HG03159 (cell line): ENCODE data around the gene GRB10.

Experiments
- ATAC-seq: cut with Tn5 transposase; IDR thresholded peaks from one replicate; pipeline ENCODE4 v1.9.1; 2021; ENCODE audit warnings: mild to moderate bottlenecking, moderate library complexity; ENCODE audit not compliant: unreplicated experiment

The GRB10 gene

DNA sequence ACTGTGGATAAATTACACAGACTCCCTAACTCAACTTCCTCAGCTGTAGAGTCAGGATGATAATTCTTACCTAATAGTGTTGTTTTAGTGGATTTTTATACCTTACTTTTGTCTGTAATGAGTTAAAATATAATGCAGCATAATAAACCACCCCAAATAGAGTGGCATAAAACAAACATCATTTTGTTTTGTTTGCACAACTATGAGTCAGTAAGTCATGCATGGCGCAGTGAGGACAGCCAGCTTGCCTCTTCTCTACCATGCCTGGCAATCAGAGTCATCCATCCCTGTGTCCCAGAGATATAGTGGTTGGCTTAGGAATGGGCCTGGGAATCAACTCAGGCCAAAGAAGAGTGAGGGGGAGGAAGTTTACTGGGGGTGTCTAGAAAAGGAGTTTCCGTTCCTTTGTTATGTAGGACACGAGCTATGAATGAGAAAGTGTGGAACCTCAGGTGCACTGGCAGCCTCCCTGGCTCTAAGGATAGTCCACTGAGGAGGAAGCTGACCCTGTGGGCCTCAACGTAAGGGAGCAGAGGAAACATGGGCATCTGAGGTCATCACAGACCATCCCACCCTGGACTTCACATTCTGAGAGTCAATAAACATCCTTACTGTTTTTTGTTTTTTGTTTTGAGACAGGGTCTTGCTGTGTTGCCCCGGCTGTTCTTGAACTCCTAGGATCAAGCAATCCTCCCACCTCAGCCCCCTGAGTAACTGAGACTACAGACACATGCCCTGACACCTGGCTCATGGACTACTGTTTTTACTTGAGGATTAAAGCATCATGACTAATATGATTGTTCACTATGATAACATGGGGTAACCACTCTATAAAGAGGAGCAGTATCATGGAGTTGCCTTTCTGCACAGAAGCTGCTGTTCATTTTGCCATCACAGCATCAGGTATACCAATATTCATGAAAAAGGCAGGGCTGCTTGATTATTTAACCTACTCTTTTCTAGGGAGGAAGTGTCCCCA, 21.0 kb upstream of the GRB10 start:
- no peak for ATAC-seq

DNA sequence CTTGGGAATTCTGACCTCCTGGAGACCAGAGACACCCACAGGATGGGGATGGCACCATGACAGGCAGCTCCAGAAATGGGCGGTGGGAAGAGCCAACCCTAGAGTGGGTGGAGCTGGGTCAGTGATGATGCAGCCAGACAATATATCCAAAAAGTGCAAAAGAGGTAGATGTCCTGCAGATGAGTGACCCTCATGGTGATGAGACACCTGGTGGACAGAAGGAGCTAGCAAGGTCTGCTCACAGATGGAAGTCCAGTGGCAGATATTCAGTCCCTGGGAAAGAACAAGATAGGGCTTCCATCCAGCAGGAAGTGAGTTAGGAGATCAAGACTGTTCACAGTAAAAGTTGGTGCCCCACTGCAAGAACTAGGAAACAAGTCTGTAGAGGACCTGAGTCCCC, 19.2 kb upstream of the GRB10 start:
- ATAC-seq: no peak

DNA sequence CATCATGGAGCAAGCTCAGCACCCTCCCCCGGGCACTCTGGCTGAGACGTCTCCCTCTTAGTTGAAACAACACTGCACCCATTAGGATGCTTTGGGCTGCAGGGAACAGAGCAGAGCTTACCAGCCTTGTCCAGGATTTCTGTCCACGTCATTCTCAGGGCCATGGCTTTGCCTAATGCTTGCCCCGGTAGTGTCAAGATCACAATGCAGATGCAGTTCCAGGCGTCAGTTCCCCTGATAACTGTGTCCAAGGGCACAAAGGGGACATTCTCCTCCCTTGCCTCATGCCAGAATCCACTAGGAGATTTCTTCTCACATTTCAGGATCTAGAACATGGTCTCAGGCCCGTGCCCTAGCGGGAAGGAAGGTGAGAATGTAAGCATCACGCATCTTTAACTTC, 17.2 kb upstream of the GRB10 start:
- no peak for ATAC-seq

DNA sequence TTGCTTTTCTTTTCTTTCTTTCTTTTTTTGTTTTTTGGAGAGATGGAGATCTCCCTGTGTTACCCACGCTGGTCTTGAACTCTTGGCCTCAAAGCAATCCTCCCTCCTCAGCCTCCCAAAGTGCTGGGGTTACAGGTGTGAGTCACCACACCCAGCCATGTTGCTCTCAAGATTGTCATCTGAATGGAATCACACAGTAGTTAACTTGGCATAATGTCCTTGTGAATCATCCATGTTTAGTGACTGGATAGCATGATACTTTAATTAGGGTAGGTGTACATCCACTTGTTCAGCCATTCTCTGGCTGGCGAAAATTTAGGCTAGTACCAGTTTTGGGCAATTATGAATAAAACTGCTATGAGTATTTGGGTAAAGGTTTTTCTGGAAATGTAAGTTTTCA, 15.4 kb upstream of the GRB10 start:
- ATAC-seq: no peak

DNA sequence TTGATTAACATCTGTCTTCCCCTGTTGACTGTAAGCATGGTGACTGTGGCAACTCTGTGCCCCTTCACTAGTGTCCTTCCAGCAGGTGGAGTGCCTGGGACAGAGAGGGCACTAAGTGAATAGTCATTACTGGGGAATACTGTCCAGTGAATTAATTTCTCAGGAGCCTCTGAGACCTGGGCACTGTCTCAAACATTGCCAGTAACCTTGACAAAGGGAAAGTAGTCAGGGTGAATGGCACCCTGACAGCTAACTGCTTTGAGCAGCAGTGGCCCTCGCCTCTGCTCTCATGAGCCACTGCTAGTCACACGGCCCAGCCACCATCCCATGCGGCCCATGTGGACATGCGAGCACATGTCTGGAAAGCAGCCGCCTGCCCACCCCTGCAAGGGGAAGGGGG, 13.1 kb upstream of the GRB10 start:
- ATAC-seq: no peak

DNA sequence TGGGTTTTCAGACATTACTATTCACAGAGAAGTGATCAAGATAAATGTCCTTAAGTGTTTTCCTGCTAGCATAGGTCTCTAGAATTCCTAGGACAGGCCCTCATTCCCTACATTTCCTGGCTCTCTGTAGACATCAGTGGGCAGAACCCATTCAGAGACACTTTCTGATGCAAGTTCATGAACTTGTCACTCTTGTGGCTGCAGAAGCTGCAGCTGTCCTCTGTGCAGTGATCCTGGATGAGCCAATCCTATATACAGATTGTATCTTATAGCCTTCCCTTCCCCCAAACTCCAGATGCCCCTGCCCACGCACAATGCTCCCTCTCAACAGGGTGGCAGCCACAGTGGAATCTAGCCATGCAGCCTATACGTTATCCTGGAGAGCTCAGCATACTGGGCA, 12.6 kb upstream of the GRB10 start:
- no peak for ATAC-seq

DNA sequence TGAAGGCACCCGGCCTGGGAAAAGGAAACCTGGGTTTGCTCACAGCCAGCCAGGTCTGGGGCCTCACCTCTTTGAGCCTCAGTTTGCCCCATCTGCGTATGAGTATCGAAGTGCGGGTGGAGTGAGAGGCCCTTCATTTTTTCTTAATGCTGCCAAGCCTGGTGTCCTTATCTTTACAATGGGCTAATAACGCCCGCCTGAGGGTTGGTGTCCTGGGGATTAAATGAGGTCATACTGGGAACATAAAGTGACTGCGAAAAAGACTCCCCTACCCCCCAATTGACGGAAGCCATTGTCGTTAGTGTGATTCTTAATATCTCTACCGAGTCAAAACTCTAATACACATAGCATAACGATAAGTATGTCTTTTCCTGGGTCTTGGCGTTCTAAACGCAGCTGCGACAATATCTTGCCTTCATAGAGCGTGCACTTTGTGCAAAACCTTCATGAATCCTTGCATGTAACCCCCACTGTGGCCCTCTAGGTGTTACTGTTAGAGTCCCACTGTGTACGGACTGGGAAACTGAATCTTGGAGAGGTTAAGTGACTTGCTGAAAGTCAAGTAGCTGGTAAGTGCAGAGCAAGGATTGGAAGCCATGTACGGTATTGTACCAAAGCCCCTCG, 11.4 kb upstream of the GRB10 start:
- no peak for ATAC-seq

DNA sequence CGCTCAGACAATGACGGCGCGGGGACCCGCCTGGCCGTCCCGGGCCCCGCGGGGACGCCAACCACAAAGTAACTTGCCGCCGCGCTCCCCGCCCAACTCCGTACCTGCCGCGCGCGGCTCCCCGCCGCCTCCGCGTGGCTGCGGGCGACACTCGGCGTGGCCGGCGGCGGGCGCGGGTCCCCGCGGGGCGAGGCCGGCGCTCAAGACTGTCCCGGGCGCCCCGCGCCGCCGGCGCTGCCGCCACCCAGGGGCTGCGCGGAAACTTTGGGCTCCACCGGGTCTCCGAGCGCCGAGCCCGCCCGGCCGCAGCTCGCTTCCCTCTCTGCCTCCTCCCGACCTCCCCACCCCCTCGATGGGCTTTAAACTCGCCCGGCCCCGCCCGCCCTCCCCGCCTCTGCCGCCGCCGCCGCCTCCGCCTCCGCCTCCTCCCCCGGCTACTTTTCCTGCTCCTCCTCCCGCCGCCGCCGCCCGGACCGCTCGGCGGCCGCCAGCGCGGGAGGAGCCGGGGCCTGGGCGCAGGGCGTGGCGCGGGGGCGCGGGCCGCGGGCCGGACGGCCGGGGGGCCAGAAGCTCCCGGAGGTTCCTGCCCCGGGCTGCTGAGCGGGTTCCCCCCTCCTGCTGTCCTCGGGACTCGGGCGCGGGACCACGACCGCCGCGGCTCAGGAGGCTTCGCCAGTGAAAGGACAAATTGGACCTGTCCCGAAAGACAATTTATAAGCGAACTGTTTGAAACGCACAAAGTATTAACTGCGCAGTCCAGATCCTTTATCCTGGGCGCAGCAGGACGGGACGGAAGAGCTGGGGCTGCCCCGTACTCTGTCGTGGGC, 10.6 kb upstream of the GRB10 start:
- ATAC-seq: no peak

DNA sequence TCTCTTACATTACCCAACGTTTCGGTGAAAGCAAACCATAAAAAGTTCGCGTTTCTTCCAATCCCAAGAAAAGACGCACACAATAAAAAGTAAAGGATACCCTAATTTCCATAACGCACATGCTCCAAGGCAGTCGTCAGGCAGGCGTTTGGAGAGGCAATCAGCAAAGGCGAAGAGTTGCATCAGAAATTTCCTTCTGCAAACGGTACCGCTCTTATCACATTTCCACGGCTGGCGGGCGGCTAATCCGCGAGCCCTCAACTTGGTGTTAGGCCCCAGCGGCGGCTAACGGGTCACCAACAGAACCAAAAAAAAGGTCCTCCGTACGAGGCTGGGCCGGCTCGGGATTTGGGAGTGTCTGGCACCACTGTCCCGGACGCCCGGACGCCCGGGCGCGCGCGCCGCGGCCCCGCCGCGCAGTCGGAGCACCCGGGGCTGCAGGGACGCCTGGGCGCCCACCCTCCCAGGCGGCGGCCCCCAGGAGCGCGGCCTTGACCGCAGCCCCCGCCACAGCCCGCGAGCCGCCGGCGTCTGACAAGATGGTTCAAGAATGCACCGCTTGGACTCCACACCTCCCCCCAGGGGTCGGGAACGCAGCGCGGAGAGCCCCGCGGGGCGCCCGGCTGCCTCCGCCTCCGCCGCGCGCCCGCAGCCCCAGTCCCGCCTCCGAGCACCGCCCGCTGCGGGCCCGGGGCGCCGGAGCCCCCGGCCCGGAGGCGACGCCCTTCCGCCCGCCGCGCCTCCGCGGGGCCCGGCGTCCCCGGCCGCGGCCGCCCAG, 9.8 kb upstream of the GRB10 start:
- ATAC-seq: no peak

DNA sequence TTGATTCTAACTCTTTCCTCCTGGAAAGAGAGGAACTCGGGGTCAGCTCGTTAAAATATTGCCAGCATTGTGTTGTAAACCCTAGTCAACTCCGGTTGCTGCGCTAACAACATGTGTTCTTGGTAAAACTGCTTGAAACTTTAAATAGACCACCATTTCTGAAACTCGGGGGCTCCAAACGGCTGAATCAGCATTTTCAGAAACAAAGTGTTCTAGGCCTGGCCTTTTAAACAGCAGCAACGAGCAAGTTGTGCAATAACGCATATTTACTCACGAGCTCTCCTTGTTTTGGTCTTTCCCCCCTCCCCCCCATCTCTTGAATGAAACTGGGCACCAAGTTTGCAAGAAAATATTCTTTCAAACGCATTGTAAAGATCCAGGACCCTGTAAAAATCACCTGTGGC, 9.2 kb upstream of the GRB10 start:
- no peak for ATAC-seq

DNA sequence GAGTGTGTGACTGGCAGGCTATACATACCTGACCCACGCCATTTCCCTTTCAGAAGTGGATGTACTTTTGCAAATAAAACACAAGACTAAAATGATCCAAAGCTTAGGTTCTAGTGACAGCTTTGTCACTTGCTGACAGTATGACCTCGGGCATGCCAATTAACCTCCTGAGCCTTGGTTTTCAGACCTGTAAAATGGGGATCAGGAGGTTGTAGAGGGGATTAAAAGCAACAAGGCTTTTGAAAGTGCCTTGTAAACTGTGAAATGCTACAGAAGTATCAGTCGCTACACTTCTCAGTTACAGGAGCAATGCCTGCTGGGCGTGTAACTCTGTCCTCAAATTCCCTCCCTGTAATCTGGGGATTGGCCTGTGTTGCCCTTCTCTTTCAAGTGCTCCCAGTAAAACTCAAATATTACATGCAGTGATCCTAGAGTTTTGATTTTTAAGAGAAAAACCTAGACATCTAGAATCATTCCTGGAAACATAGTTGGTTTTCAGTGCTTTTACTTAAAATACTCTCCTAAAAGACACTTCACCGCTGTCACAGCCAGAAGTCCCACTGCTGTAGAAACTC, 8.8 kb upstream of the GRB10 start:
- no peak for ATAC-seq

DNA sequence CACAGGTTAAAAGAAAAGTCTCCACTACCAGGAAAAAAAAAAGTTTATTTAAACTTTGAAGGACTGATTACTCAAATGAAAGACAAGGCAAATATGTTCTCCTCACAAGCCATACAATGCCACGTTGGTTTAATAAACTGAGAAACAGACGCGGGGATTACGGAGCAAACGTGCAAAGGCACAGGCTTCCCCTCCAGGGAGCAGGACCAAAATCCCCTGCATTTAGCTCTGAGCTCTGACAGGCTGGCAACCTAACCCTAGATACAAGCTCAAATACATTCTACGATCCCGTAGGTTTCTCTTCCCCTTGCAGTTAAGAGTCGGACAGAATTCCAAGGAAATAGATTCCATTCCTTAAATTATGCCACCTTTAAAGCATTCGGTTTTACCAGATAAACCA, 7.7 kb upstream of the GRB10 start:
- ATAC-seq: no peak

DNA sequence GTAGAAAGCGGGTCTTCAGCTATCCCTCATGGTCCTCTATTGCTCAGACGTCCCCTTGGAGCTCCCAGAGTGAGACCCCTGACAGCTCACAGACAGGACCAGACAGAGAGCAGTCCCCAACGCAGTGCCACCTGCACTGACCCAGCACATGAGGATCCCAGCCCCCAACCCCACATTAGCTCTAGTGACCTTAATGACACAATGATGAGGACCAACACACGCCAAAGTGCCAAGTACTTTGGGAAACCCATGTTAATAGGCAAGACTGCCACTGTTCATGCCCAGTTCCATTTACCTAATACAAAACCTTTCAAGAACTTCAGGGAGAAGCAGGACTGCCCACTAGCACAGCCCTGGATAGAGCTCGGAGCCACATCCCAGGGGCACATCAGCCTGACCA, 5.7 kb upstream of the GRB10 start:
- ATAC-seq: no peak

DNA sequence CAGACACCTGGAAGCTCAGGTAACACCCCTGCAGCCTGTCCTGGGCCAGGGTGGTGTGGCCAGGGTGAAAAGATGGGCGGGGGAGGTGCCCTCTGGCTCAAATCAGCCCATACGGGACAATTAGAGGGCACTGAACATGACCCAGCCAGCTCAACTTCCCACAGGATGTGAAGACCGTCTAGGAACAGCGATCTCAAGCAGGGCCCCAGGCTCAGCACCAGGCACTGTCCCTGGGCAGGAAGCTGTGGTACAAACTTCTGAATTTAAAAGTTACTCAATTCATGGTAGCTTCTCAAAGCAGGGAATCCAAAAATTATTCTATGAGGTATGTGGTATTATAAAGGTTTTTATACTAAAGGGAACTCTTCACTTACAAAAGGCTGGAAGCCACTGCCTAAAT, 5.1 kb upstream of the GRB10 start:
- ATAC-seq: no peak

DNA sequence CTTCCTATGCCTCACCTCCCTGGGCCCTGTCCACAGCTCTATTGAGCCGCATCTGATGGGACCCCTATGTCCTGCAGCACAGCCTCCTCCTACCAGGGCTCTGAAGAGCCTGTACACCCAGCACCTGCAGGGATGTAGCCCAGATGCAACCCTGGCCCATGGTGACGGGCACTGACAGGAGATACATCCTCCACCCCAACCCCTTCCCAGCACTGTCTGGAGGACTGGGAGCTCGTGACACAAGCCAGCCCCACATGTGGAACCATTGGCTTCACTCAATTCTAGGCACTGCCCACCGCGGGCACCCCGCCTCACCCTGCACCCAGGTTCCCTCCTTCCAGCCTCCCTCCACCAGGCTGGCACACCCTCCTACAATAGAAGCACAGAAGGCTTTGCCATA, 2.6 kb upstream of the GRB10 start:
- no peak for ATAC-seq

DNA sequence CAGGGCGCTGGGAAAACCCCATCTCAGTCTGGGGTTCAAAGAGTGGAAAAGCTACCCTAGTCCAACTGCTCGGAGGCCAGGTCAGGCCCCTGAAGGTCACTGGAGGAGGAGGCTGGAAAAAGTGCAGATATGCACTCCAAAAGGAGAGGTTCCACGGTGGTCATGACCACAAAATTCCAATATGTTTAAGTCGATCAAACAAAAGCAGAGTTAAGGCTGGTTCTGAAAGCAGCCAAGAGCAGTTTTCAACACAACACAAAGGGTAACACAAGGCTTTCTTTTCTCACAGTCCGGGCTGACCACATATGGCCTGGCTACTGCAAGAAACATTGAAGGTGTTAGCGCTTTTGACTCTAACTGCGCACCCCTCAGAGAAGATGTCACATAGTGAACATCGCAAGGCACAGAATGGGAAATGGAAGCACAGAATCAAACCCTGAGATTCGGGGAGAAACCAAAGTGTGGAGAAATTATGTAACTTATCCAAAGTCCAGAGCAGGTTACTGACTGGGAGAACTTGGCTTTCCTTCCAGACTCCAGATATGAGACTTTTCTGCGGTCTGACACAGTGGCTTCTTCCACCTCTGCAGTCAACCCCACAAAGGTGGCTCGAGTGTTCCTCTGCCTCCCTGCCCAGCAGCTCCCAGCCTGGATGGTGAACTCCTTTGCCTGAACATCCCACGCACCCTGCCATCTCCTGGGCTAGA, 1.3 kb upstream of the GRB10 start:
- ATAC-seq: no peak

DNA sequence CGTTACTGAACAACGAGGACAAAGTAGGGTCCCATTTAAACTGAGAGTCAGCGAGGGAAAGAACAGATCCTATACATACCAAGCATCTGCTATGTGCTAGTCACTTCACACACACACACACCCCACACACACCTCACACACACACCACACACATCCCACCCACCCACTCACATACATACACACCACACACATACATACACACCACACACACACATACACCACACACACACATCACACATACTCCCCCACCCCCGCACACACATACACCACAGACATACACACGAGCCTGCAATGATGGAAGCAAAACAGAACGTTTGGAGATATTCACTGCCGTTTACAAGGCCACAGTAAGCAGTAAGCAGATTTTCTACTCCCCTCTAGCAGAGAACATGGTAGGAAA, 607 bp upstream of the GRB10 start:
- no peak for ATAC-seq

DNA sequence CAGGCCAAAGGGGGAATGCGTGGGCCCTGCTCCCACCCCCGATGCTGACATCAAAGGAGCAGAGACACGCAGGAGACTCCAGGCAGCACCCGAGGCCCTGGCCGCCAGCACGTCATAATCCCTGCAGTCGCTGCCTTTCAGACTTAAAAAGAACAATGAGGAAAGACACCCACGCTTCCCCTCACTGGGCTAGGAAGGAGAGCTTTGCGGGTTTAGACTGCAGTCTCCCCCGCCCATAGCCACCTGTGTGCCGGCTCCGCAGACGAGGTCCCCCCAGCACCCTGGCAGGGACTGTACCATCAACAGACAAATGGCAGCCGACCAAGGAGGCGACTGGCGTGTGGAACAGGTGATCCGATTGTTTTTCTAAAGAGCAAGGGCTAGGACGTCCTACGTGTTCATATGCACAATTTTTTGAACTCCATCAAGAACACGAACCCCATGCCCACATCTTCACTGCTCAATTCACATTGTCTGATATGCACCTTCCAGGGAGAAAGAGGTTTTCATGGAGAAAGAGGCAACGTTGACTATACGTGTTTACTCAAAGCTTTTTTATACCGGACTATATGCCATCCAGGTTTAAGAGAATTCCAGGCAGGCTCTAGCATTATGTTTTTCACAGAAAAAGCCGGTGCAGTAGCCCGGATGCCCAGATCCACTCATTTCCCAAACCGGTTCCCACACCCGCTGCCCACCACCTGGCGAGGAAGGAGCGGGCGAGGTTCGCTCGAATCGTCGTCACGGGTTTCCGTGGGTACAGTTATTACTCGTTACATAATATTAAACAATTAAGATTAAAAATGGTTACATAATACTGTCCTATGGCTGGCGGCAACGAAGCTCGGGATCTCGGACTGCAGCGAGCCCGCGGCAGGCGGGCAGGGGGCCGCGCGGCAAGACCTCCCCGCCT, 1.1 kb downstream of the GRB10 start:
- ATAC-seq: no peak

DNA sequence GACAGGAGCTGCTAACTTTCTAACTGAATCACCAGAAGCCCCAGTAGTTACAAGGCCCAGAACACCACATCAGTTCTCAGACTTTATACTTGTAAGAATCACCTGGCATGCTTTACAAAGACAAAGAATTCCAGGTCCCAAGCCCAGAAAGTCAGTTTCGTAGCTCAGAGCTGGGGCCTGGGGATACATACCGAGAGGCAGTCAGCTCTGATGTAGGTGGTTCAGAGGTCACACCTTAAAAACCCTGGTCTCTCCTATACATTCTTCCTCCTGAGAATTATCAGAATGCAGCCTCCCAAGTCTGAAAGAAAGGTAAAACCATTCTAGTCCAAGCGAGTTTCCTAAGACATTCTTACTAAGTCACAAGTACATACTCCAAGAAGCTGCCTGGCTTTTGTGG, 2.3 kb downstream of the GRB10 start:
- ATAC-seq: no peak
